ENCODE results near the gene PPP6R2.

- no peak for TF ChIP-seq EP300 (IDR thresholded peaks at IDR 0.05; ENCODE audit: borderline replicate concordance)
- TF ChIP-seq, protein P1, sequence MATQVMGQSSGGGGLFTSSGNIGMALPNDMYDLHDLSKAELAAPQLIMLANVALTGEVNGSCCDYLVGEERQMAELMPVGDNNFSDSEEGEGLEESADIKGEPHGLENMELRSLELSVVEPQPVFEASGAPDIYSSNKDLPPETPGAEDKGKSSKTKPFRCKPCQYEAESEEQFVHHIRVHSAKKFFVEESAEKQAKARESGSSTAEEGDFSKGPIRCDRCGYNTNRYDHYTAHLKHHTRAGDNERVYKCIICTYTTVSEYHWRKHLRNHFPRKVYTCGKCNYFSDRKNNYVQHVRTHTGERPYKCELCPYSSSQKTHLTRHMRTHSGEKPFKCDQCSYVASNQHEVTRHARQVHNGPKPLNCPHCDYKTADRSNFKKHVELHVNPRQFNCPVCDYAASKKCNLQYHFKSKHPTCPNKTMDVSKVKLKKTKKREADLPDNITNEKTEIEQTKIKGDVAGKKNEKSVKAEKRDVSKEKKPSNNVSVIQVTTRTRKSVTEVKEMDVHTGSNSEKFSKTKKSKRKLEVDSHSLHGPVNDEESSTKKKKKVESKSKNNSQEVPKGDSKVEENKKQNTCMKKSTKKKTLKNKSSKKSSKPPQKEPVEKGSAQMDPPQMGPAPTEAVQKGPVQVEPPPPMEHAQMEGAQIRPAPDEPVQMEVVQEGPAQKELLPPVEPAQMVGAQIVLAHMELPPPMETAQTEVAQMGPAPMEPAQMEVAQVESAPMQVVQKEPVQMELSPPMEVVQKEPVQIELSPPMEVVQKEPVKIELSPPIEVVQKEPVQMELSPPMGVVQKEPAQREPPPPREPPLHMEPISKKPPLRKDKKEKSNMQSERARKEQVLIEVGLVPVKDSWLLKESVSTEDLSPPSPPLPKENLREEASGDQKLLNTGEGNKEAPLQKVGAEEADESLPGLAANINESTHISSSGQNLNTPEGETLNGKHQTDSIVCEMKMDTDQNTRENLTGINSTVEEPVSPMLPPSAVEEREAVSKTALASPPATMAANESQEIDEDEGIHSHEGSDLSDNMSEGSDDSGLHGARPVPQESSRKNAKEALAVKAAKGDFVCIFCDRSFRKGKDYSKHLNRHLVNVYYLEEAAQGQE (IDR thresholded peaks at IDR 0.05; ENCODE audit: low read depth) = no peak
- no peak for TF ChIP-seq RAD21 (IDR thresholded peaks at IDR 0.05; ENCODE audit: low read depth)
These were observed 45.4 kb upstream of the PPP6R2 start for GRCh38 chr22:50297510-50298265.
